Spinal cord (tissue), 10 donors: Measurements from ENCODE around the gene PLXNA4. TPM values are rescaled to one million over a fixed set of nuclear protein-coding genes. Genes with fewer than 3 reads are reported as not detected.

Source experiments
- DNase-seq, 6 donors: peaks; one replicate each; pipeline versions ENCODE4 v3.0.0 to v3.0.0-alpha.2; 2013 to 2015; ENCODE audit warnings: low spot score in 6 of 6, low read depth in 4 of 6
- H3K27ac ChIP-seq: one replicate; pipeline ENCODE4 v1.5.1; 2013; ENCODE audit warnings: low read depth, low read length, control low read depth
- H3K27me3 ChIP-seq: one replicate; pipeline ENCODE4 v1.6.1; 2013; ENCODE audit warnings: low read length; ENCODE audit not compliant: control insufficient read depth, insufficient read depth
- H3K36me3 ChIP-seq: one replicate; pipeline ENCODE4 v1.6.1; 2013; ENCODE audit warnings: low read length; ENCODE audit not compliant: control insufficient read depth, insufficient read depth
- H3K4me1 ChIP-seq: one replicate; pipeline ENCODE4 v1.6.1; 2013; ENCODE audit warnings: low read length; ENCODE audit not compliant: control insufficient read depth, insufficient read depth
- H3K4me3 ChIP-seq: one replicate; pipeline ENCODE4 v1.5.1; 2013; ENCODE audit warnings: low read depth, low read length, control low read depth
- H3K9me3 ChIP-seq: one replicate; pipeline ENCODE4 v1.6.1; 2013; ENCODE audit warnings: low read length; ENCODE audit not compliant: control insufficient read depth, insufficient read depth
- WGBS: methylation state at CpG from one replicate; pipeline ENCODE4 v1.1.5; 2013; ENCODE audit warnings: missing lambda C conversion rate; ENCODE audit not compliant: insufficient coverage; 5-methylcytosine and 5-hydroxymethylcytosine counted together
- polyA plus RNA-seq, 2 donors: library from polyadenylated mRNA; unstranded; fragments of 120-200 nt; gene quantifications; one replicate each; pipeline ENCODE4 v1.2.1, GENCODE V29; 2013; ENCODE audit not compliant: insufficient read length in 2 of 2
- total RNA-seq, 2 donors: library from RNA; depleted of rRNA in 1 of 2; stranded (reverse); fragments of 120-200 nt in 1 of 2; fragments of >200 nt in 1 of 2; gene quantifications; one replicate each; pipeline versions ENCODE4 v1.2.3 to v1.2.4, GENCODE V29; 2013 to 2014
- donor health status: healthy.

Gene PLXNA4
- total and polyA plus RNA-seq, 4 donors: 13.8 to 29.7 (median 23.2) TPM

- H3K9me3 ChIP-seq: no peaks in the 10 kb centered on the region
- peaks cover 28% of the 10 kb centered on the region for H3K4me1 ChIP-seq
- no peaks in the 10 kb centered on the region for H3K36me3 ChIP-seq
- H3K4me3 ChIP-seq: no peak overlapping the region
- DNase-seq: no peak
- 67% methylated on average over 7 of the region's 9 CpGs for WGBS
- no peak overlapping the region for H3K27ac ChIP-seq
- H3K27me3 ChIP-seq: peaks cover 34% of the 10 kb centered on the region
Observed at GRCh38 chr7:132569884-132570614, 6.2 kb downstream of the PLXNA4 start.

GRCh38 chr7:132568962-132569361, 7.3 kb downstream of the PLXNA4 start:
- Histone ChIP-seq H3K36me3 (no peaks in the 10 kb centered on the region), H3K9me3 (no peaks in the 10 kb centered on the region), H3K27me3 (peaks cover 23% of the 10 kb centered on the region), H3K27ac (no peak overlapping the region), H3K4me3 (no peak overlapping the region), H3K4me1 (peaks cover 26% of the 10 kb centered on the region)
- 78% methylated on average over 2 of the region's 2 CpGs for WGBS
- no peak for DNase-seq

- WGBS: 67% methylated on average over 2 of the region's 5 CpGs
- H3K4me1 ChIP-seq: peaks cover 9% of the 10 kb centered on the region
- DNase-seq: peak in 1 of 6 donors; percentile 87
Observed at GRCh38 chr7:132565885-132566284, 10.4 kb downstream of the PLXNA4 start.

GRCh38 chr7:132565441-132565840, 10.8 kb downstream of the PLXNA4 start:
- Histone ChIP-seq H3K4me1 (peaks cover 9% of the 10 kb centered on the region), H3K4me3 (no peak overlapping the region), H3K36me3 (peaks cover 16% of the 10 kb centered on the region), H3K27me3 (no peaks in the 10 kb centered on the region), H3K27ac (no peak overlapping the region), H3K9me3 (no peaks in the 10 kb centered on the region)
- WGBS: 75% methylated on average over 2 of the region's 5 CpGs
- no peak for DNase-seq

More at GRCh38 chr7:132565885-132566284, 10.4 kb downstream of the PLXNA4 start:
- H3K4me3 ChIP-seq: no peak overlapping the region
- no peak overlapping the region for H3K27ac ChIP-seq
- H3K36me3 ChIP-seq: peaks cover 12% of the 10 kb centered on the region
- no peaks in the 10 kb centered on the region for H3K27me3 ChIP-seq
- no peaks in the 10 kb centered on the region for H3K9me3 ChIP-seq

- Histone ChIP-seq H3K4me1 (peaks cover 9% of the 10 kb centered on the region), H3K27me3 (no peaks in the 10 kb centered on the region), H3K27ac (no peak overlapping the region), H3K9me3 (no peaks in the 10 kb centered on the region), H3K36me3 (peaks cover 16% of the 10 kb centered on the region), H3K4me3 (no peak overlapping the region)
- DNase-seq: no peak
- 87% methylated on average over 3 of the region's 8 CpGs for WGBS
Observed at GRCh38 chr7:132564849-132565248, 11.4 kb downstream of the PLXNA4 start.

- Histone ChIP-seq H3K36me3 (peaks cover 16% of the 10 kb centered on the region), H3K9me3 (no peaks in the 10 kb centered on the region), H3K4me1 (peaks cover 9% of the 10 kb centered on the region), H3K4me3 (no peak overlapping the region), H3K27ac (no peak overlapping the region), H3K27me3 (no peaks in the 10 kb centered on the region)
- no peak for DNase-seq
- WGBS: 88% methylated on average over 1 of the region's 1 CpG
Observed at GRCh38 chr7:132564090-132564489, 12.2 kb downstream of the PLXNA4 start.

GRCh38 chr7:132562690-132563089, 13.6 kb downstream of the PLXNA4 start:
- H3K27me3 ChIP-seq: no peaks in the 10 kb centered on the region
- peaks cover 4% of the 10 kb centered on the region for H3K4me1 ChIP-seq
- H3K27ac ChIP-seq: no peak overlapping the region
- 91% methylated on average over 1 of the region's 1 CpG for WGBS
- H3K4me3 ChIP-seq: no peak overlapping the region
- peaks cover 16% of the 10 kb centered on the region for H3K36me3 ChIP-seq
- DNase-seq: no peak
- H3K9me3 ChIP-seq: no peaks in the 10 kb centered on the region

GRCh38 chr7:132561763-132562162, 14.5 kb downstream of the PLXNA4 start:
- no peaks in the 10 kb centered on the region for H3K9me3 ChIP-seq
- H3K27me3 ChIP-seq: no peaks in the 10 kb centered on the region
- DNase-seq: no peak
- no peak overlapping the region for H3K4me3 ChIP-seq
- peaks cover 4% of the 10 kb centered on the region for H3K4me1 ChIP-seq
- H3K27ac ChIP-seq: no peak overlapping the region
- WGBS: 81% methylated on average over 2 of the region's 2 CpGs
- peaks cover 16% of the 10 kb centered on the region for H3K36me3 ChIP-seq

- Histone ChIP-seq H3K4me3 (no peak overlapping the region), H3K4me1 (peaks cover 4% of the 10 kb centered on the region), H3K27ac (no peak overlapping the region), H3K27me3 (no peaks in the 10 kb centered on the region), H3K36me3 (peaks cover 16% of the 10 kb centered on the region), H3K9me3 (no peaks in the 10 kb centered on the region)
- DNase-seq: no peak
- 74% methylated on average over 8 of the region's 8 CpGs for WGBS
Observed at GRCh38 chr7:132560825-132561529, 15.3 kb downstream of the PLXNA4 start.

GRCh38 chr7:132560105-132560504, 16.2 kb downstream of the PLXNA4 start:
- no peak overlapping the region for H3K4me3 ChIP-seq
- H3K27ac ChIP-seq: no peak overlapping the region
- peaks cover 16% of the 10 kb centered on the region for H3K36me3 ChIP-seq
- no peaks in the 10 kb centered on the region for H3K9me3 ChIP-seq
- H3K27me3 ChIP-seq: no peaks in the 10 kb centered on the region
- no peak for DNase-seq
- 93% methylated on average over 7 of the region's 7 CpGs for WGBS
- H3K4me1 ChIP-seq: peaks cover 4% of the 10 kb centered on the region
